T1000 (cell line): ENCODE data around the gene NR6A1.

Source experiments
- DNase-seq: peaks from one replicate; lab custom pipeline; 2025; ENCODE audit warnings: mixed read lengths; lab: John Stamatoyannopoulos, UW

The NR6A1 gene

DNA sequence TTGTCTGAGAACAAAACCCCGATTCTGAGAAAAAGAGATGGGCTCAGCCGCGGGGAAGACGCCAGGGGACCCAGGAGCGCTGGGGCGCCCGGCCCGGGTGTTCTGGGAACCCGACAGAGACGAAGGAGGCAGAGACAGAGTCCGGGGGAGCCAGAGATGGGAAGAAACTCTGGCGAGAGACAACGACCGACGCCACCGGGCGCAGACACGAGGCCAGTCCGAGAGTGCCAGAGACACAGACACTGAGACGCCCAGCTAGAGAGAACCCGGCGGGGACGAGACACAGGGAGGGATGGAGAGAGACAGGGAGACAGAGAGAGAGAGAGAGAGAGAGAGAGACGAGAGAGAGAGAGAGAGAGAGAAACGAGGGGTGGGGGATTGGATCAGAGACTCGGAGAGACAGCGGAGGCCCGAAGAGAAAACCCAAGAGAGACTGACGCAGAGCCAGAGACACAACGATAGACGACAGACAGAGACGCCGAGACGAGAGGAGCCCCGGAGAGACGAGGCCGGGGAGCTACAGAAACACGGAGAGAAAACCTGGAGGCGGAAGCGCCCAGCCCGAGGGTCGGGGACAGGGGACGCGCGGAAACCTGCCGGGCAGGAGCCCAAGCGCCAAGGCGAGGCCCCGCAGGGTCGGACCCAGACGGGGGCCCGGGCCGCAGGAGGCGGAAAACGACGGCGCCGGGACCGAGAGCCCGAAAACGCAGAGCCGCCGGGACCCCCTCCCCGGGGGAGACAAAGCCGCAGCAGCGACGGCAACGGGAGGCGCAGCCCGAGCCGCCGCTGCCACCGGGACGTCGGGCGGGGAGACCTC, 267.2 kb downstream of the NR6A1 start:
- no peak for DNase-seq

GRCh38 chr9:124502711-124503702, 268.1 kb downstream of the NR6A1 start:
- no peak for DNase-seq

GRCh38 chr9:124501771-124502320, 269.3 kb downstream of the NR6A1 start:
- no peak for DNase-seq

DNA sequence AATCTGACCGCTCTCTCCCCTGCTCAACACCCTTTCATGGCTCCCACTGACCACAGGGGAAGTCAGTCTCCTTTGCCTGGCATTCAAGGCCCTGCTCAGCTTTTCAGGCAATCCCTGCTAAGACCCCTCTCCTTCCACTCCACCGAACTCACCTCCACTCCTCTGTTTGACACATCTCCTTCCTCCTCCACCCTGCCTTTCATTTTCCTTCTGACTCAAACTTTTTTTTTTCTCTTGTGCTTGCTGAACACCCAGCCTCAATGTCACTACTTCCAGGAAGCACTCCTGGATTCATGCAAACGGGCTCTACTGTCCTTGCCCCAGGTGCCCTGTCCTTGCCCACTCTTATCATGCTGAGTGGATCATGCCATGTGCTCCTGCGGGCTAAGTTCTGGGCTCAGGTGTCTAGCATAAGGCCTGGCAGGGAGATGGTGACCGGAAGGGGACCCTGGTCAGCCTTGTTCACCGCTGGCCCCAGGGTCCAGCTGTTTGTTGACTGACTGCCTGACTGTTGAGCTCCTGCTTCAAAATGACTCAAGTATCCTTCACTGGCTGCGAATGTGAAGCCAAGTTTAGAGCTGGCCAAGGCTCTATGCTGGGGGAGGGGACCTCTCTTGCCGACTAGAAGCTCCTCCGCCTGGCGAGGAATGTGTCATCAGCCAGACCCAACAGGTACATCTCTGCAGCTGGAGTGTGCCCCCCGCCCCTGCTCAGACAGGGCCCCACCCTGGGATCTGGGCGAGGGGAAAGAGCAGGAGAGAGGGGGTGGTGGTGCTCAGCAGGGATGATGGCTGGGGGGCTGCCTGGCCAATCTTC, 270.1 kb downstream of the NR6A1 start:
- DNase-seq: no peak

DNA sequence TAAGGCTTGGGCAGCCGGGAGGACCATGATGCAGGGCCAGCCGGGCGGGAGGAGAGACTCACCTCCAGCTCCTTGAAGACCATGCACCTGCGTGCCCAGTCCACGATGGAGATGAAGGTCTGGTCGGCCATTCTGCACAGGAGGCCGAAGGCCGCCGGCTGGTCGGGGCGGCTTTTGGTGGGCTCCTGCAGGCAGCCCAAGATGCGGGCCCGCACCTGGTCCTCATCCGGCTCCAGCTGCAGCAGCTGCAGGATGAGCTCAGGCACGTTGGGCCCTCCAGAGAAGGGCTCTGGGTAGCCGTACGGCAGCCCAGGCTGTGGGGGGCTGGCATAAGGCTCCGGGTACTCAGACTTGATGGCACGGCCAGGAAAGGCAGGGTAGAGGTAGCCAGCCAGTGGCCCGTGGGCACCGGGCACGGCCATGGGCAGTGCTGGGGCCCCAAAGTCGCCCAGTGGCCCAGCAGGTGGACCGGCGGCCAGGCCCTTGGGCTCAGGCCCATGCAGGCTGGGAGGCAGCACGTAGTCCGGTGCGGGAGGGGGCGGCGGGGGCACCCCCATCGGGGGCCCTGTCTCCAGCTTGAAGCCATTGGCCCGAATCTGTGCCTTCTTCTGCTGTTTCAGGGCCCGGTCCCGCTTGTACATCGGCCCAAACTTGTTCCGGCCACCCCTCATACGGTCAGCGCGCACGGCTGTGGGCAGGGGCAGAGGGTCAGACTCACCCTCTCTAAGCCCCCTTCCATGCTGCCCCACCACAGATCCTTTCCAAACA, 270.9 kb downstream of the NR6A1 start:
- no peak for DNase-seq

GRCh38 chr9:124499216-124499615, 271.9 kb downstream of the NR6A1 start:
- DNase-seq: no peak

- no peak for DNase-seq
These were observed 272.5 kb downstream of the NR6A1 start for GRCh38 chr9:124498499-124499146.

GRCh38 chr9:124498040-124498439, 273.1 kb downstream of the NR6A1 start:
- DNase-seq: no peak

DNA sequence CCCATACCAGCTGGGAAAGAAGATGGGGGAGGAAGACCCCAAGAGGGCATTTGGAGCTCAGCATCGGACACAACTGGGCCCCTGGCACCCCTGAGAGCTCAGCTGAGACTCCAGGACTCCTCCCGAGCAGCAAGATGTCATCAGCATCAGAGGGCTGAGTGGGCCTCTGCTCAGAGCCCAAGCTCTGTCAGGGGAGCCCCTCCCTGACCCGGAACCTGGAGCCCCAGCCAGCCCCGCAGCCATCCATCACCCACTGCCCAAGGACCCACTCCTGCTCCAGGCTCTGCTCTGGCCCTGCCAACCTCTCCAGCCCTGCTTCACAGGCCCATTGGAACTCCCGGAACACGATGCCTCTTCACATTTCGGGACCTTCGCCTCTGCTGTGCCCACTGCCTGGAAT, 273.7 kb downstream of the NR6A1 start:
- DNase-seq: no peak

DNA sequence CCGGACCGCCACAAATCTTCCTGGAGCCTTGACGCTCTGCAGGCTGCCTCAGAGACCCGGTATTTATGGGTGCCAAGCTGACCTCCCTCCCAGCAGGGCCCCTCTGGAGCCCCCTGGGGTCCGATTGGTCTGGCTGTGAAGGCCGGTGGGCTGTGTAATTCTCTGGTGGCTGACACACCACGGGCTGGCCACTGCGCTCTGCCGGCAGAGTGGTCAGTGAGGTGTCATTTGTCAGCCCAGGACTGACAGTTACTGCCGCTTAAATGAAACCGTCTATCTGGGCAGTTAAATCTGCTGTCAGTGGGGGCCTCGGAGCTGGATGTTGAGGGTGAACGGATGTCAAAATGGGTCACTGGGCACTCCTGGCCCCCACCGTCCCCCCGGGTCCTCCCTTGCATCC, 274.6 kb downstream of the NR6A1 start:
- DNase-seq: no peak

DNA sequence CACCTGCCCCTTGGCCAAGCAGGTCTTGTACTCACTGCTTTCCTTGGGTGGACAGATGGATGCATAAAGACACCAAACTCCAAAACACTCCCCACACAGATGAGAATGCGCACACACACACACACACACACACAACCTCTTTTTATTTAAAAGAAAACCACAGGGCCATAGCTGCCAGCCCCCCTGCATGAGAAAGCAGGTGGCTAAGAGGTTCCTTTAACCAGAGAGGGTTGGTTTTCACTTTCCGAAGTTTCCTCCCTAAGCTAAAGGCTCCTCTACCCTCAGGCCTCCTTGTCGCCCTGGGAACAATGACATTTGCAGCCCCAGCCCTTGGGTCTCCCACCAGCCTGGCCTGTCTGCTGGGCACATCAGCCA, 275.0 kb downstream of the NR6A1 start:
- DNase-seq: no peak

- no peak for DNase-seq
These were observed 275.7 kb downstream of the NR6A1 start for GRCh38 chr9:124495126-124496074.

GRCh38 chr9:124493794-124494479, 277.2 kb downstream of the NR6A1 start:
- DNase-seq: no peak

GRCh38 chr9:124493218-124493617, 277.9 kb downstream of the NR6A1 start:
- DNase-seq: no peak

- DNase-seq: no peak
These were observed 278.3 kb downstream of the NR6A1 start for GRCh38 chr9:124492818-124493217.

GRCh38 chr9:124491049-124491975, 279.8 kb downstream of the NR6A1 start:
- no peak for DNase-seq

DNA sequence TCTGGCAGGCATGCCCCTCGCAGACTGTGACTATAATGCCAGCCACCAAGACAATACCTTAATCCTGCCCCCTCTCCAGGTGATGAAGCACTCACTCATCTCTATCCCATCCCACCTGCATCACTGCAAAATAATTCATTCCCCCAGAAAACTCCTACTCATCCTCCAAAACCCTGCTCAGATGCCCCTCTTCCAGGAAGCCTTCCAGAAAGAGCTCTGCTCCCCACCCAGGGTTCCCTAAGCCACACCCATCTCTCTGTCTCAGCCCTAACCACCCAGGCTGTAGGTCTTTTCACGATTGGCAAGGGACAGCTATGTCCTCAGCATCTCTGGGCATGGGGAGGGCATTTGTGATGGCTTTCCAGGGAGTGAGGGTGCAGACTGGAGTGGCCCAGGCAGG, 281.1 kb downstream of the NR6A1 start:
- no peak for DNase-seq

GRCh38 chr9:124489222-124489621, 281.9 kb downstream of the NR6A1 start:
- DNase-seq: no peak
